GM12878 (cell line): ENCODE measurements around the gene SPAG16. TPM values are rescaled to one million over a fixed set of nuclear protein-coding genes. Genes with fewer than 3 reads are reported as not detected.

Experiments
- ATAC-seq: fragments of 200-7000 bp; cut with Tn5 transposase; 3 replicates; pipeline ENCODE4 v1.9.1; 2020; ENCODE audit warnings: mild to moderate bottlenecking, moderate library complexity
- BruUV-seq: library from RNA; stranded (reverse); fragments of 400-500 nt; replicated peaks from 2 replicates; lab custom pipeline; 2021; lab: Mats Ljungman, UMichigan
- CTCF ChIA-PET: fragments of 300-600 bp; sonication (Branson Sonifier 250); formaldehyde crosslinking; extraction: SDS; loops from one replicate; lab custom pipeline; 2021; ENCODE audit warnings: inconsistent platforms; lab: Yijun Ruan, JAX
- POLR2A ChIA-PET: fragments of 350-600 bp; formaldehyde crosslinking; extraction: SDS; loops from one replicate; lab custom pipeline; 2021; ENCODE audit warnings: inconsistent platforms; lab: Charles Lee
- RAD21 ChIA-PET: fragments of 300-600 bp; sonication (Branson Sonifier 250); formaldehyde crosslinking; loops from one replicate; lab custom pipeline; 2023; ENCODE audit warnings: antibody characterized with exemption; ENCODE audit not compliant: unreplicated experiment; lab: Charles Lee
- SMC1A ChIA-PET: fragments of 300-600 bp; sonication (Branson Sonifier 250); formaldehyde crosslinking; loops from one replicate; lab custom pipeline; 2023; ENCODE audit not compliant: unreplicated experiment, uncharacterized antibody; lab: Charles Lee
- DNase-seq: peaks from one replicate; pipeline ENCODE4 v3.0.0-alpha.2; 2011; ENCODE audit warnings: low read depth, low spot score
- FAIRE-seq: peaks from 3 replicates; lab custom pipeline; 2011; peaks lifted over from hg19 to GRCh38; lab: Jason Lieb, UNC
- H2AFZ ChIP-seq: 2 replicates; pipeline ENCODE4 v1.6.0; 2011; ENCODE audit warnings: low read depth, low read length, control low read depth; ENCODE audit not compliant: control insufficient read depth
- H3K27ac ChIP-seq: 2 replicates; pipeline ENCODE4 v1.5.1; 2011; ENCODE audit warnings: control low read depth; ENCODE audit not compliant: control insufficient read depth, insufficient read depth
- H3K27me3 ChIP-seq, 2 experiments: replicated peaks in 1 of 2; 2 replicates each; pipeline versions ENCODE4 v1.6.0 to v1.6.1; 2011; ENCODE audit warnings: low read length in 1 of 2; ENCODE audit not compliant: control insufficient read depth in 2 of 2, insufficient read depth in 2 of 2
- H3K36me3 ChIP-seq, 2 experiments: 2 replicates each; pipeline ENCODE4 v1.5.1; 2011; ENCODE audit warnings: low read length in 1 of 2; ENCODE audit not compliant: control insufficient read depth in 2 of 2, insufficient read depth in 2 of 2
- H3K4me1 ChIP-seq: 2 replicates; pipeline ENCODE4 v1.6.1; 2011; ENCODE audit warnings: mild to moderate bottlenecking, low read length, moderate library complexity, mixed read lengths; ENCODE audit not compliant: control insufficient read depth, insufficient read depth
- H3K4me2 ChIP-seq: 2 replicates; pipeline ENCODE4 v1.6.0; 2011; ENCODE audit warnings: control low read depth; ENCODE audit not compliant: control insufficient read depth, insufficient read depth
- H3K4me3 ChIP-seq: fragments of 200-600 bp; sonication (generic); 2 replicates; pipeline ENCODE4 v1.5.1; 2016
- H3K79me2 ChIP-seq: 2 replicates; pipeline ENCODE4 v1.6.0; 2011; ENCODE audit warnings: low read length; ENCODE audit not compliant: control insufficient read depth, insufficient read depth
- H3K9ac ChIP-seq: 2 replicates; pipeline ENCODE4 v1.8.0; 2011; ENCODE audit warnings: low read length, control low read depth, mixed read lengths; ENCODE audit not compliant: control insufficient read depth, insufficient read depth
- H3K9me3 ChIP-seq: replicated peaks from 3 replicates; pipeline ENCODE4 v1.5.1; 2011; ENCODE audit warnings: mild to moderate bottlenecking, low read length; ENCODE audit not compliant: control insufficient read depth, insufficient read depth
- H4K20me1 ChIP-seq: 2 replicates; pipeline ENCODE4 v1.6.0; 2011; ENCODE audit not compliant: control insufficient read depth, insufficient read depth
- ATF7 ChIP-seq: fragments of 450-650 bp; IDR thresholded peaks from 2 replicates; pipeline ENCODE4 v1.6.1; 2016; ENCODE audit warnings: low read depth, mild to moderate bottlenecking
- CBX5 ChIP-seq: sonication (generic); IDR thresholded peaks from 2 replicates; pipeline ENCODE4 v1.6.1; 2016; ENCODE audit warnings: low read depth, moderate library complexity, mild to moderate bottlenecking, inconsistent platforms
- ESRRA ChIP-seq: IDR thresholded peaks from 2 replicates; pipeline ENCODE4 v1.6.1; 2012; ENCODE audit warnings: mild to moderate bottlenecking, low read length, improper control_type of control experiment
- GABPA ChIP-seq: IDR thresholded peaks from 2 replicates; pipeline ENCODE4 v1.6.1; 2014; ENCODE audit warnings: antibody characterized with exemption, low read depth, mild to moderate bottlenecking, inconsistent platforms
- HSF1 ChIP-seq: fragments of 150-350 bp; IDR thresholded peaks from 2 replicates; pipeline ENCODE4 v1.6.1; 2014; ENCODE audit warnings: mild to moderate bottlenecking, low read depth, low read length
- NRF1 ChIP-seq: conservative IDR thresholded peaks from 2 replicates; pipeline ENCODE4 v1.6.1; 2011; ENCODE audit warnings: mild to moderate bottlenecking, low read depth, low read length, improper control_type of control experiment
- PML ChIP-seq: IDR thresholded peaks from 2 replicates; pipeline ENCODE4 v1.6.1; 2012; ENCODE audit warnings: low read length, inconsistent platforms
- RBBP5 ChIP-seq: fragments of 200-600 bp; sonication (generic); conservative IDR thresholded peaks from 2 replicates; pipeline ENCODE4 v1.6.1; 2016
- SIN3A ChIP-seq: IDR thresholded peaks from 2 replicates; pipeline ENCODE4 v1.6.1; 2012; ENCODE audit warnings: low read depth, low read length, improper control_type of control experiment
- STAT1 ChIP-seq: fragments of 450-650 bp; conservative IDR thresholded peaks from 2 replicates; pipeline ENCODE4 v1.6.1; 2014; ENCODE audit warnings: antibody characterized with exemption, mild to moderate bottlenecking
- TAF1 ChIP-seq: IDR thresholded peaks from 2 replicates; pipeline ENCODE4 v1.6.1; 2011; ENCODE audit warnings: mild to moderate bottlenecking, low read depth, low read length, borderline replicate concordance
- YBX1 ChIP-seq: fragments of 450-650 bp; IDR thresholded peaks from 2 replicates; pipeline ENCODE4 v1.6.1; 2016; ENCODE audit warnings: antibody characterized with exemption
- WGBS: methylation state at CpG from one replicate; pipeline ENCODE4 v1.1.6; 2016; ENCODE audit warnings: low lambda C conversion rate; ENCODE audit not compliant: insufficient replicate concordance, insufficient coverage; ENCODE audit errors: missing lambda C conversion rate; 5-methylcytosine and 5-hydroxymethylcytosine counted together
- in situ Hi-C: fragments of 300-500 bp; cut with MboI; formaldehyde crosslinking; loops from 9 replicates; pipeline ENCODE4 v1.14.3; 2018; ENCODE audit warnings: mixed read lengths
- intact Hi-C: fragments of 100-400 bp; cut with micrococcal nuclease; formaldehyde crosslinking; loops from one replicate; pipeline ENCODE4 v1.14.2; 2022; ENCODE audit not compliant: unreplicated experiment
- polyA plus RNA-seq, 11 experiments: library from polyadenylated mRNA; depleted of rRNA in 4 of 11; unstranded in 6 of 11; stranded (reverse) in 5 of 11; fragments of >200 nt; fragmentation: Nextera tagmentation in 4 of 11; fragmentation: Illumina TruSeq in 1 of 11; extraction: Ambion mirVana in 4 of 11; extraction: Trizol in 1 of 11; gene quantifications; 1 replicate in 1 of 11; 2 replicates in 10 of 11; pipeline versions ENCODE4 v1.2.1 to v1.2.3, GENCODE V29; 2011 to 2016; ENCODE audit warnings: inconsistent platforms in 2 of 11, missing spikeins in 2 of 11, low read depth in 1 of 11
- total RNA-seq, 4 experiments: library from RNA; depleted of rRNA in 3 of 4; stranded (reverse); fragments of >200 nt in 3 of 4; fragmentation: Illumina TruSeq in 1 of 4; extraction: Trizol in 1 of 4; gene quantifications; 2 replicates each; pipeline versions ENCODE4 v1.2.1 to v1.2.3, GENCODE V29; 2013 to 2021
- TF ChIP-seq, protein P1 (sequence below): fragments of 450-650 bp; IDR thresholded peaks from 2 replicates; pipeline ENCODE4 v1.6.1; 2017; ENCODE audit warnings: mild to moderate bottlenecking, low read depth, inconsistent platforms; ENCODE audit not compliant: poor library complexity, severe bottlenecking
- TF ChIP-seq, protein P2 (sequence below): fragments of 450-650 bp; IDR thresholded peaks from 2 replicates; pipeline ENCODE4 v1.6.1; 2016; ENCODE audit warnings: mild to moderate bottlenecking, moderate library complexity, borderline replicate concordance
- TF ChIP-seq, protein P3 (sequence below): IDR thresholded peaks from 2 replicates; pipeline ENCODE4 v1.6.1; 2012; ENCODE audit warnings: low read length, inconsistent platforms

Gene SPAG16
- total and polyA plus RNA-seq, 10 of the 15 experiments (the other 5 are each of a cell fraction or from before 2014, with no cell fraction given) = 6.0 to 25.0 (median 15.2) TPM

DNA sequence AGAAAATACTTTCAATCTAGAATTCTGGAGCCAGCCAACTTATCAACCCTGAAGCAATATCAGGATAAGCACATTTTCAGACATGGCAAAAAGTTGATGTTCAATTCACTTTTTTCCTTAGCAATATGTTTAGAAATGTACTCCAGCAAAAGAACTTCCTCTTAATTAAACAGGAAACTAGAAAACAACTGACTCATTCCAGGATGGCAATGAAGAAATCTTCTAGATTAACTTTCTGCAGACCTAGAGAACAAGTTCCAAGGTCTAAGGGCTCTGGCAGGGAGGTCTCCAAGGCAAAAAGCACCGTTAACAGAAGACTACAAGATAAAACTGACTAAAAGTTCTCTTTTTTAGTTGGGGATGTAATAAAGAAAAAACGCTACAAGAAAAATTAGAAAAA lies 1057.4 kb downstream of the SPAG16 start:
- no peaks in the 10 kb centered on the region for H3K79me2 ChIP-seq
- TF ChIP-seq RBBP5 (no peak), SIN3A (no peak), STAT1 (no peak), TAF1 (no peak), ESRRA (no peak), GABPA (no peak), CBX5 (no peak), PML (no peak), HSF1 (no peak), YBX1 (no peak), ATF7 (no peak), NRF1 (no peak)
- TF ChIP-seq, protein P1, sequence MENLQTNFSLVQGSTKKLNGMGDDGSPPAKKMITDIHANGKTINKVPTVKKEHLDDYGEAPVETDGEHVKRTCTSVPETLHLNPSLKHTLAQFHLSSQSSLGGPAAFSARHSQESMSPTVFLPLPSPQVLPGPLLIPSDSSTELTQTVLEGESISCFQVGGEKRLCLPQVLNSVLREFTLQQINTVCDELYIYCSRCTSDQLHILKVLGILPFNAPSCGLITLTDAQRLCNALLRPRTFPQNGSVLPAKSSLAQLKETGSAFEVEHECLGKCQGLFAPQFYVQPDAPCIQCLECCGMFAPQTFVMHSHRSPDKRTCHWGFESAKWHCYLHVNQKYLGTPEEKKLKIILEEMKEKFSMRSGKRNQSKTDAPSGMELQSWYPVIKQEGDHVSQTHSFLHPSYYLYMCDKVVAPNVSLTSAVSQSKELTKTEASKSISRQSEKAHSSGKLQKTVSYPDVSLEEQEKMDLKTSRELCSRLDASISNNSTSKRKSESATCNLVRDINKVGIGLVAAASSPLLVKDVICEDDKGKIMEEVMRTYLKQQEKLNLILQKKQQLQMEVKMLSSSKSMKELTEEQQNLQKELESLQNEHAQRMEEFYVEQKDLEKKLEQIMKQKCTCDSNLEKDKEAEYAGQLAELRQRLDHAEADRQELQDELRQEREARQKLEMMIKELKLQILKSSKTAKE = no peak
- TF ChIP-seq, protein P2, sequence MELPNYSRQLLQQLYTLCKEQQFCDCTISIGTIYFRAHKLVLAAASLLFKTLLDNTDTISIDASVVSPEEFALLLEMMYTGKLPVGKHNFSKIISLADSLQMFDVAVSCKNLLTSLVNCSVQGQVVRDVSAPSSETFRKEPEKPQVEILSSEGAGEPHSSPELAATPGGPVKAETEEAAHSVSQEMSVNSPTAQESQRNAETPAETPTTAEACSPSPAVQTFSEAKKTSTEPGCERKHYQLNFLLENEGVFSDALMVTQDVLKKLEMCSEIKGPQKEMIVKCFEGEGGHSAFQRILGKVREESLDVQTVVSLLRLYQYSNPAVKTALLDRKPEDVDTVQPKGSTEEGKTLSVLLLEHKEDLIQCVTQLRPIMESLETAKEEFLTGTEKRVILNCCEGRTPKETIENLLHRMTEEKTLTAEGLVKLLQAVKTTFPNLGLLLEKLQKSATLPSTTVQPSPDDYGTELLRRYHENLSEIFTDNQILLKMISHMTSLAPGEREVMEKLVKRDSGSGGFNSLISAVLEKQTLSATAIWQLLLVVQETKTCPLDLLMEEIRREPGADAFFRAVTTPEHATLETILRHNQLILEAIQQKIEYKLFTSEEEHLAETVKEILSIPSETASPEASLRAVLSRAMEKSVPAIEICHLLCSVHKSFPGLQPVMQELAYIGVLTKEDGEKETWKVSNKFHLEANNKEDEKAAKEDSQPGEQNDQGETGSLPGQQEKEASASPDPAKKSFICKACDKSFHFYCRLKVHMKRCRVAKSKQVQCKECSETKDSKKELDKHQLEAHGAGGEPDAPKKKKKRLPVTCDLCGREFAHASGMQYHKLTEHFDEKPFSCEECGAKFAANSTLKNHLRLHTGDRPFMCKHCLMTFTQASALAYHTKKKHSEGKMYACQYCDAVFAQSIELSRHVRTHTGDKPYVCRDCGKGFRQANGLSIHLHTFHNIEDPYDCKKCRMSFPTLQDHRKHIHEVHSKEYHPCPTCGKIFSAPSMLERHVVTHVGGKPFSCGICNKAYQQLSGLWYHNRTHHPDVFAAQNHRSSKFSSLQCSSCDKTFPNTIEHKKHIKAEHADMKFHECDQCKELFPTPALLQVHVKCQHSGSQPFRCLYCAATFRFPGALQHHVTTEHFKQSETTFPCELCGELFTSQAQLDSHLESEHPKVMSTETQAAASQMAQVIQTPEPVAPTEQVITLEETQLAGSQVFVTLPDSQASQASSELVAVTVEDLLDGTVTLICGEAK = no peak
- TF ChIP-seq, protein P3, sequence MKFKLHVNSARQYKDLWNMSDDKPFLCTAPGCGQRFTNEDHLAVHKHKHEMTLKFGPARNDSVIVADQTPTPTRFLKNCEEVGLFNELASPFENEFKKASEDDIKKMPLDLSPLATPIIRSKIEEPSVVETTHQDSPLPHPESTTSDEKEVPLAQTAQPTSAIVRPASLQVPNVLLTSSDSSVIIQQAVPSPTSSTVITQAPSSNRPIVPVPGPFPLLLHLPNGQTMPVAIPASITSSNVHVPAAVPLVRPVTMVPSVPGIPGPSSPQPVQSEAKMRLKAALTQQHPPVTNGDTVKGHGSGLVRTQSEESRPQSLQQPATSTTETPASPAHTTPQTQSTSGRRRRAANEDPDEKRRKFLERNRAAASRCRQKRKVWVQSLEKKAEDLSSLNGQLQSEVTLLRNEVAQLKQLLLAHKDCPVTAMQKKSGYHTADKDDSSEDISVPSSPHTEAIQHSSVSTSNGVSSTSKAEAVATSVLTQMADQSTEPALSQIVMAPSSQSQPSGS = no peak
- WGBS = 0% methylated on average over 2 of the region's 2 CpGs
- FAIRE-seq (no peak), ATAC-seq (no peak), DNase-seq (no peak)
- ChIA-PET POLR2A (no interaction called here), CTCF (no interaction called here), SMC1A (no interaction called here), RAD21 (no interaction called here)
- intact Hi-C loops = no loop called here
- H3K9ac ChIP-seq = no peak overlapping the region
- H3K4me1 ChIP-seq = no peaks in the 10 kb centered on the region
- no peak overlapping the region for H3K4me2 ChIP-seq
- no peaks in the 10 kb centered on the region for H3K27me3 ChIP-seq
- no peak overlapping the region for H3K27ac ChIP-seq
- no peaks in the 10 kb centered on the region for H3K9me3 ChIP-seq
- H3K4me3 ChIP-seq = no peak overlapping the region
- no peaks in the 10 kb centered on the region for H4K20me1 ChIP-seq
- in situ Hi-C loops = no loop called here
- no peak overlapping the region for H2AFZ ChIP-seq
- no peaks in the 10 kb centered on the region for H3K36me3 ChIP-seq
- BruUV-seq = no TSS peak
